HuH-7 (cell line): ENCODE measurements around the gene ANKRD28.
"Not testable (repeated sequence)": the region's sequence is repeated elsewhere in the genome, so short reads cannot be mapped to it uniquely, and the experiment has no call there.

Experiments used
- DNase-seq: peaks from one replicate; pipeline ENCODE4 v3.0.0; 2011; ENCODE audit warnings: low spot score

The ANKRD28 gene

DNA sequence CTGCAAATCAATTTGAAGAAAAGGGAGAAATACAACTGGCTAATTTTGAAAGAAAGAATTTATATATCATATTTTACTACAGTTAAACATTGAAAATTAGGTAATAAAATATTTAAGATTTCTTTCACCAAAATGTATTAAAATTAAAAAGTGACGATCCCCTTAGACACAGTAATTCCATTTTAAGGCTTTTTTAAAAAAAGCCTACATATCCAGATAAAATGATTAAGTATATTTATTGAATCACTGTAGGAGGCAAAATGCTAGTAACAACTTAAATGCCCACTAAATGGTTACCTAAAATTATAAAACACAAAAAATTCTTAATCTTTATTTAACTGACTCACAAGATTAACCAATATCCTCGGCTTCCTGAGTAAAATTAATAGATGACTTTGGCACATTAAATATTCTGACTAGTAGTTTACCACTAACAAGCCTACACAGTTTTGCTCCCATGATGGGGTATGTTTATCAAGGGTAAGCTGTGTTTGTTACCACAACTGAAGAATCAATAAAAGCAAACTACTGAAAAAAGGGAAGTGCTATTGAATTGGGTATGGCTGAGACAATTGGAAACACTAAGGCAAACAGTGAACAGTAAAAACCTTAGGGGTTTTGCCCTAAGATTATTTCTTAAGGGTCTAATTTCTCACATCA lies 28.4 kb downstream of the ANKRD28 start:
- no peak for DNase-seq

DNA sequence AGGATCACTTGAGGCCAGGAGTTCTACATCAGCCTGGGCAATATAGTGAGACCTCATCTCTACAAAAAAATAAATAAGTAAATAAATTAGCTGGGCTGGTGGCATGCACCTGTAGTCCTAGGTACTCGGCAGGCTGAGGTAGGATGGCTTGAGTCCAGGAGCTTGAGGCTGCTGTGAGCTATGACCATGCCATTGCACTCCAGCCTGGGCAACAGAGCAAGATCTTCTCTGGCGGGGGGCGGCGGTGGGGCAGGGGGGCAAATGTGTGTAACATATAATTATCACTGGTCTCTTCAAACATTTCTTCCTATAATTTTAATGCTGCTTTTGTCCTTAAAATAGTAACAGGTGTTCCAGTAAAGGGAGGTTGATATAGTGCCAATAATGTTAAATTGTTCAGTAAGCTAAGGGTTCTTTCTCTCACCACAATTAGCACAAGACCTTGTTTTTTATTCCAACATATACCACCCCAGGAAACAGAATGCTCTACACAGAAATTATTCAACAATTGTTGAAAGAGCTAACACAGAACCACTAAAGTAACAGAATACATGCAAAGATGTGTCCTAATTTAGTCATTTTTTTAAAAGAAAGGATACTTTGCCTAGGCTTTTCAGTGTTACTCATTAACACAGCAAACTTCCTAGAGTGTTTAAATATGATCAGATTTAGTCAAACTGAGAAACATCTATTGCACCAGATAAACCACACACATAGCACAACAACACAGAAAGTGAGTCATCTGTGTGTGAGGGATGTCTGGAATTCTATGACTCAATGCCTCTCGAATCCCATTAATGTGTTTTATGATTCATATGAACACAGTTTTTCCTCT lies 29.1 kb downstream of the ANKRD28 start:
- peak; percentile 50 for DNase-seq

- no peak for DNase-seq
These were observed 31.4 kb downstream of the ANKRD28 start for GRCh38 chr3:15766406-15766805.

DNA sequence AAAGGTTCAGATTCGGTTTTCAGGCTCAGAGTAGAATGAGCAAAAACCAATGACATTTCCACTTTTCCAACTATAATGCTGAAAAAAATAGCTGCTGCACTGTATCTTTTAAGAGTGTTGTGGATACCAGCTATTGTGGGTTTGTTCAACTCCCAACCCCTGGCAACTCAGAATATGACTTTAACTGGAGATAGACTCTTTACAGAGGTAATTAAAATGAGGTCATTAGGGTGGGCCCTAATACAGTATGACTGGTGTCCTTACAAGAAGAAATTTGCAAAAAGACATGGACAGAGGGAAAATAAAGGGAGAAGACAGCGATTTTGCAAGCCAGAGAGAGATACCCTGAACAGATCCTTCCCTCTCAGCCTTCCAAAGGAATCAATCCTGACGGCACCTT lies 39.5 kb downstream of the ANKRD28 start:
- no peak for DNase-seq

- no peak for DNase-seq
These were observed 40.0 kb downstream of the ANKRD28 start for GRCh38 chr3:15757824-15758223.

DNA sequence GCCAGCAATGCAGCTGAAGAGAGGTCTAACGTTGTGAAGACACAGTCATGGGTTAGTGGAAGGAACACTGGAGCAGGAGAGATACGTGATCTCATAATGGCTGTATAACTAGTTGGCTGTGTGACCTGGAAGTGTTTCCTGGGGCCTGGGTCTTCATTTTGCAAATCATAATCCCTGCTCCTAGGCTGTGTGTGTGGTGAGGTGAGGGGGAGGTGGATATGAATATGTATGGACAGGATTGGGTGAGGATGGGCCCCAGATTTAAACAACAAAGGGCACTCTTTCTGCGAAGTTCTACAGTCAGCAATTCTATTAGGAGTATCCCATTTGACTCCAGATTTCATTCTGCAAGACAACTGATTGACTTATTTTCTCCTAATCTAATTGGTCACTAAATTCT lies 41.3 kb downstream of the ANKRD28 start:
- no peak for DNase-seq

DNA sequence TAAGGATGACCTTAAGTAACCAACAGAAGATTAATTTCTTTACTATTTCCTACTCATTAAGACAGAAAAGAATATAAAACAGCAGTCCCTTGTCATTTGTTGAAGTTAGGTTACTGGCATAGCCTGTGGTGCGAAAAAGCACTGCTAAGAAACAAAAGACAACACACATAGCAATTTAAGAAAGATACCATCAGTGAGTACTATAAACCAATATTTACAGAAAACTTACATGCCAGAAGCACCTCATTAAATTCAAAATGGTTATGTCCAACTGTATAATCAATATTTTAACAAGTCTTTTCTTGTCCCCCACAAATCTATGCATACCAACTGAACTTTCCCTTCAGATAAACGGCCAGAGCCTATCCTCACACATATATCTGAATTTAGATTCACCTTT lies 42.0 kb downstream of the ANKRD28 start:
- DNase-seq = no peak

DNA sequence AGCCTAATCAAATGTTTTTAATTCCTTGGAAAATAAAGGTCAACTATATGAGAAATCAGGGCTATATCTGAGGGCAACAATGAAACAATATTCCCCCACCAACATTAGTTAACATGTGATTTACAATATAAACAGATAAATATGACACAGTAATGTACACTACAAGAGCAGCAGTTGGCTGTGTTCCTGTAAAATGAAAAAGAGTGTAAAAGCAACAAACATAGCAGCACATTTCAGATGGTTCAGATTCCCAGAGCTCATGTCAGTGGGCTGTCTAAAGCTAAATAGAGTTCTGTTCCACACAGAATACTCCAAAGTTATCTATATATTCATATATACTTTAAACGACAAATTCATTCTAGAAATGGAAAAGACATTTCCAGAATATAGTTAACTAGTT lies 42.6 kb downstream of the ANKRD28 start:
- DNase-seq = no peak

DNA sequence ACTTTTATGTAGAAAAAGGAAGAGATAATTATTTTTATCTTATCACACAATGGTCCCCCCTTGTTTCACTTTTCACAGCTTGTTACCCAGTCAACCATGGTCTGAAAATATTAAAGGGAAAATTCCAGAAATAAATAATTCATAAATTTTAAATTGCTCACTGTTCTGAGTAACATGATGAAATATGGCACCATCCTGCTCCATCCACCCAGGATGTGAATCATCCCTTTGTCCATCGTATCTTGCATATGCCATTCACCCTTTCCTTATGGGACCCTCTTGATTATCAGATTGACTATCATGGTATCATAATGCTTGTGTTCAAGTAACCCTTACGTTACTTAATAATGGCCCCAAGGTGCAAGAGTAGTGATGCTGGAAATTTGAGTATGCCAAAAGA lies 43.7 kb downstream of the ANKRD28 start:
- DNase-seq = no peak

GRCh38 chr3:15753056-15753710 lies 44.6 kb downstream of the ANKRD28 start:
- no peak for DNase-seq

DNA sequence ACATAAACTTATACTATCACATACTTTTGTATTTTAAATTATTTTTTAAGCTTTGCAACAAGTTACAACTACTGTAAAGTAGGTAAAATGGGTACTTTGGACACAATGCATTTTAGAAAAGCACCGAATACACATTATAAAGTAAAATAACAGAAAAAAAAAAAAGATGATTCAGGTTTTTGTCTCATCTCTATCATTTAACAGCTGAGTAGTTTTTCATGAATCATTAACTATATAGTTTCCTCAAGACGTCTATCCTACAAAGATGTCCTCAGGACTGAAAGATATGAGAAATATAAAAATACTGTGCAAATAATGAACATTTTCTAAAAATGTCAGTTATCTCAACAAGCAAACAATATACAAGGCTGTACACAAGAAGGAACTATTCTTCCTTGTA lies 46.9 kb downstream of the ANKRD28 start:
- no peak for DNase-seq

- no peak for DNase-seq
These were observed 47.6 kb downstream of the ANKRD28 start for GRCh38 chr3:15750143-15750542.

DNA sequence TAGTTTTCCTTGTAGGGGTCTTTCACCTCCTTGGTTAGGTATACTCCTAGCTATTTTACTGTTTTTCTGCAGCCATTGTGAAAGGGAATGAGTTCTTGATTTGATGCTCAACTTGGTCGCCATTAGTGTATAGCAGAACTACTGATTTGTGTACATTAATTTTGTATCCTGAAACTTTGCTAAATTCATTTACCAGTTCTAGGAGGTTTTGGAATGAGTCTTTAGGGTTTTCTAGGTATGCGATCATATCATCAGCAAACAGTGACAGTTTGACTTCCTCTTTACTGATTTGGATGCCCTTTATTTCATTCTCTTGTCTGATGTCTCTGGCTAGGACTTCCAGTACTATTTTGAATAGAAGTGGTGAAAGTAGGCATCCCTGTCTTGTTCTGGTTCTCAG lies 51.9 kb downstream of the ANKRD28 start:
- not testable (repeated sequence) for DNase-seq

DNA sequence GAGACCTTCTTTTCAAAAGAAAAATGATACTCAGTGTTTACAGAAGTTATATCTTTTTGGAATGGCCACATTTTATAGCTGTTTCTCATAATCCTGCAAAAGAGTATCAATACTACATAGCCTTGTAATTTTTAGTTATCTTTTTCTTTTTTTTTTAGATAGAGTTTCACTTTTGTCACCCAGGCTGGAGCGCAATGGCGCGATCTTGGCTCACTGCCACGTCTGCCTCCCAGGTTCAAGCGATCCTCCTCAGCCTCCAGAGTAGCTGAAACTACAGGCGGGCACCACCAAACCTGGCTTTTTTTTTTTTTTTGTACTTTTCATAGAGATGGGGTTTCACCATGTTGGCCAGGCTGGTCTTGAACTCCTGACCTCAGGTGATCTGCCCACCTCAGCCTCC lies 53.6 kb downstream of the ANKRD28 start:
- DNase-seq = no peak

- DNase-seq = peak; percentile 37
These were observed 54.2 kb downstream of the ANKRD28 start for GRCh38 chr3:15743587-15744009.

- not testable (repeated sequence) for DNase-seq
These were observed 55.5 kb downstream of the ANKRD28 start for GRCh38 chr3:15742236-15742635.

- DNase-seq = not testable (repeated sequence)
These were observed 59.2 kb downstream of the ANKRD28 start for GRCh38 chr3:15738616-15739005.

DNA sequence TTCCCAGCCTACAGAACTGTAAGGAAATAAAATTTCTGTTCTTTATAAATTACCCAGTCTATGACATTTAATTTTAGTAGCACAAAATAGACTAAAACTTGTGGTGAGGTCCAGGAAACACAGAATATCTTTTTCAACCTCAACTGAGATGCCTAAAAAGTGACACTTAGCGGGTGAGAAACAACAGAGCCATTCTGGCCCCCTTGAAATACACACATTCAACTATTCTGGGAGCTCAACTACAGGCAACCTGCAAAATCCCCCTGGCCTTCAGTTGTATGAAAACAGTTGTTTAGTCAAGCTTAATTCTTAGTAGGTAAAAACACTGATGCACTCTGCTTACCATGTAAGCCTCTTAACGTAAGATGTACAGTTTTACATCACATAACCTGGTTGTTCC lies 66.8 kb downstream of the ANKRD28 start:
- no peak for DNase-seq

- no peak for DNase-seq
These were observed 69.0 kb downstream of the ANKRD28 start for GRCh38 chr3:15728766-15729165.

- no peak for DNase-seq
These were observed 70.9 kb downstream of the ANKRD28 start for GRCh38 chr3:15726881-15727280.

- DNase-seq = no peak
These were observed 71.7 kb downstream of the ANKRD28 start for GRCh38 chr3:15726043-15726442.

DNA sequence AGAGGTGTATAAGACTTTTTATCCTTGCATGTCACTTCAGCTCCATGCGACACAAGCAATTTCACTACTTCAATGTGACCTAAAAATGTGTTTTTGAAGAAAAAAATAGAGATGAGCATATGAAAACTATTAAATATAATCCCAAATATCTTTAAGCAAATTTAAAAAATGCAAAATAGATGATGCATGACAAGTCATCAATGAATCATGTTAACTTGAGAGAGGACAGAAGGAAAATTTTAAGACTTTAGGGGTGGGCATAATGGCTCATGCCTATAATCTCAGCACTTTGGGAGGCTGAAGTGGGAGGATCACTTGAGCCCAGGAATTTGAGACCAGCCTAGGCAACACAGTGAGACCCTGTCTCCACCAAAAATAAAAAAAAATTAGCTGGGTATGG lies 73.3 kb downstream of the ANKRD28 start:
- no peak for DNase-seq

DNA sequence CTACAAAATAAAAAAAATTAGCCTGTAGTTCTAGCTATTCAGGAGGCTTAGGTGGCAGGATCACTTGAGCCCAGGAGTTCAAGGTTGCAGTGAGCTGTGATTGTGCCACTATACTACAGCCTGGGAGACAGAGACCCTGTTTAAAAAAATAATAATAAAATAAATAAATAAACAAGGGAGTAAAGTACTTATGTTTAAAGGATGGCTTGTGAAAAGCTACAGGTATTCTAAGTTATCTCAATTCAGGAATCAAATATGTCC lies 74.2 kb downstream of the ANKRD28 start:
- DNase-seq = no peak
